H1 (cell line): ENCODE results near the gene NBPF1. TPM values are rescaled to one million over a fixed set of nuclear protein-coding genes. Genes with fewer than 3 reads are reported as not detected.
"Not testable (repeated sequence)": the region's sequence is repeated elsewhere in the genome, so short reads cannot be mapped to it uniquely, and the experiment has no call there.

Experiments used
- CTCF ChIA-PET: fragments of 300-600 bp; sonication (Branson Sonifier 250); formaldehyde crosslinking; loops from one replicate; lab custom pipeline; 2021; ENCODE audit not compliant: partially characterized antibody; lab: Charles Lee
- POLR2A ChIA-PET: fragments of 300-600 bp; sonication (Branson Sonifier 250); formaldehyde crosslinking; loops from one replicate; lab custom pipeline; 2021; ENCODE audit warnings: inconsistent platforms; ENCODE audit not compliant: partially characterized antibody; lab: Charles Lee
- DNase-seq, 2 experiments: peaks; one replicate each; pipeline versions ENCODE4 v3.0.0 to v3.0.0-alpha.2; 2010 to 2022; ENCODE audit warnings: low spot score in 2 of 2, low read depth in 1 of 2, mixed read lengths in 1 of 2
- FAIRE-seq: peaks from 2 replicates; lab custom pipeline; 2011; peaks lifted over from hg19 to GRCh38; lab: Jason Lieb, UNC
- H2AFZ ChIP-seq: 2 replicates; pipeline ENCODE4 v1.8.1; 2012; ENCODE audit warnings: low read length, inconsistent platforms
- H2AK5ac ChIP-seq: 2 replicates; pipeline ENCODE4 v1.6.1; 2013; ENCODE audit warnings: low read depth, low read length
- H2BK120ac ChIP-seq: replicated peaks from 2 replicates; pipeline ENCODE3; 2013; ENCODE audit warnings: low read depth, low read length, inconsistent platforms
- H2BK12ac ChIP-seq: 2 replicates; pipeline ENCODE4 v1.6.1; 2013; ENCODE audit warnings: low read depth, low read length
- H2BK15ac ChIP-seq: 2 replicates; pipeline ENCODE4 v1.6.1; 2013; ENCODE audit warnings: low read length
- H2BK20ac ChIP-seq: 2 replicates; pipeline ENCODE4 v1.6.1; 2013; ENCODE audit warnings: low read length
- H2BK5ac ChIP-seq: 2 replicates; pipeline ENCODE4 v1.6.1; 2013; ENCODE audit warnings: low read depth, low read length
- H3K14ac ChIP-seq: 2 replicates; pipeline ENCODE4 v1.6.1; 2013; ENCODE audit warnings: inconsistent platforms; ENCODE audit not compliant: insufficient read length
- H3K18ac ChIP-seq: 2 replicates; pipeline ENCODE4 v1.6.1; 2013; ENCODE audit warnings: low read length; ENCODE audit errors: extremely low read depth
- H3K23ac ChIP-seq: 2 replicates; pipeline ENCODE4 v1.6.1; 2013; ENCODE audit warnings: inconsistent platforms; ENCODE audit not compliant: insufficient read length
- H3K23me2 ChIP-seq: 2 replicates; pipeline ENCODE4 v1.6.1; 2013; ENCODE audit warnings: low read depth, low read length
- H3K27ac ChIP-seq: 2 replicates; pipeline ENCODE4 v1.6.1; 2011; ENCODE audit warnings: low read depth, low read length, inconsistent platforms
- H3K27me3 ChIP-seq, 4 experiments: replicated peaks in 1 of 4; 1 replicate in 1 of 4; 2 replicates in 3 of 4; pipeline versions ENCODE4 v1.6.1 to v1.8.1; 2011 to 2013; ENCODE audit warnings: low read length in 3 of 4, mild to moderate bottlenecking in 3 of 4, inconsistent platforms in 2 of 4, mixed read lengths in 2 of 4, moderate library complexity in 1 of 4; ENCODE audit not compliant: control insufficient read depth in 3 of 4, insufficient read depth in 3 of 4; ENCODE audit errors: extremely low read depth in 1 of 4
- H3K36me3 ChIP-seq, 4 experiments: 2 replicates each; pipeline versions ENCODE4 v1.6.1 to v1.8.1; 2011 to 2013; ENCODE audit warnings: mild to moderate bottlenecking in 4 of 4, low read length in 3 of 4, moderate library complexity in 2 of 4, control low read depth in 1 of 4, inconsistent platforms in 1 of 4; ENCODE audit not compliant: insufficient read depth in 4 of 4, control insufficient read depth in 2 of 4
- H3K4ac ChIP-seq: replicated peaks from 2 replicates; pipeline ENCODE3; 2013; ENCODE audit warnings: low read length, low read depth, mixed read lengths, inconsistent platforms; ENCODE audit not compliant: insufficient read length
- H3K4me1 ChIP-seq, 4 experiments: replicated peaks in 1 of 4; 1 replicate in 1 of 4; 2 replicates in 3 of 4; pipeline versions ENCODE4 v1.6.1 to v1.8.1; 2011 to 2013; ENCODE audit warnings: low read length in 3 of 4, inconsistent platforms in 2 of 4, mixed read lengths in 1 of 4; ENCODE audit not compliant: insufficient read depth in 4 of 4, control insufficient read depth in 3 of 4
- H3K4me2 ChIP-seq, 2 experiments: 2 replicates each; pipeline versions ENCODE4 v1.6.1 to v1.8.1; 2011 to 2013; ENCODE audit warnings: low read depth in 2 of 2, low read length in 2 of 2, control low read depth in 1 of 2, inconsistent platforms in 1 of 2, mild to moderate bottlenecking in 1 of 2; ENCODE audit not compliant: insufficient read depth in 1 of 2
- H3K4me3 ChIP-seq, 4 experiments: fragments of 200-600, 300-600 bp in 1 of 4; sonication (generic), shearing (Covaris generic), sonication (Bioruptor Twin) in 1 of 4; 2 replicates each; pipeline versions ENCODE4 v1.5.1 to v1.8.1; 2011 to 2016; ENCODE audit warnings: low read length in 4 of 4, low read depth in 3 of 4, control low read depth in 2 of 4, inconsistent platforms in 2 of 4, mild to moderate bottlenecking in 2 of 4, mixed read lengths in 1 of 4, moderate library complexity in 1 of 4; ENCODE audit not compliant: insufficient read depth in 2 of 4; ENCODE audit errors: extremely low read depth in 1 of 4
- H3K56ac ChIP-seq: replicated peaks from 2 replicates; pipeline ENCODE3; 2013; ENCODE audit warnings: low read depth, mild to moderate bottlenecking, mixed read lengths, low read length, inconsistent platforms; ENCODE audit not compliant: insufficient read length
- H3K79me1 ChIP-seq: 2 replicates; pipeline ENCODE4 v1.6.1; 2013; ENCODE audit warnings: low read depth, low read length, control low read depth
- H3K79me2 ChIP-seq, 2 experiments: 2 replicates each; pipeline versions ENCODE4 v1.6.1 to v1.8.1; 2012 to 2013; ENCODE audit warnings: low read length in 2 of 2, mild to moderate bottlenecking in 2 of 2, inconsistent platforms in 1 of 2; ENCODE audit not compliant: insufficient read depth in 2 of 2, control insufficient read depth in 1 of 2
- H3K9ac ChIP-seq, 4 experiments: replicated peaks in 1 of 4; 1 replicate in 1 of 4; 2 replicates in 3 of 4; pipeline versions ENCODE4 v1.6.1 to v1.8.1; 2011 to 2013; ENCODE audit warnings: low read depth in 3 of 4, low read length in 3 of 4, control low read depth in 2 of 4, mild to moderate bottlenecking in 2 of 4, moderate library complexity in 2 of 4, inconsistent platforms in 1 of 4; ENCODE audit errors: extremely low read depth in 1 of 4
- H3K9me3 ChIP-seq, 2 experiments: 2 replicates each; pipeline versions ENCODE4 v1.6.1 to v1.8.1; 2012 to 2013; ENCODE audit warnings: mild to moderate bottlenecking in 2 of 2, moderate library complexity in 2 of 2, control low read depth in 1 of 2, inconsistent platforms in 1 of 2, low read depth in 1 of 2, low read length in 1 of 2, mixed read lengths in 1 of 2; ENCODE audit not compliant: insufficient read depth in 2 of 2
- H4K20me1 ChIP-seq, 2 experiments: replicated peaks in 1 of 2; 2 replicates each; pipeline versions ENCODE3 to v1.8.1; 2011 to 2013; ENCODE audit warnings: inconsistent platforms in 2 of 2, low read length in 2 of 2, mild to moderate bottlenecking in 1 of 2; ENCODE audit not compliant: insufficient read depth in 2 of 2, control insufficient read depth in 1 of 2
- H4K5ac ChIP-seq: 2 replicates; pipeline ENCODE4 v1.6.1; 2013; ENCODE audit warnings: low read length, low read depth, mixed read lengths, inconsistent platforms; ENCODE audit not compliant: insufficient read length
- H4K8ac ChIP-seq: 2 replicates; pipeline ENCODE4 v1.8.0; 2013; ENCODE audit warnings: mild to moderate bottlenecking, moderate library complexity, low read length, inconsistent platforms; ENCODE audit not compliant: insufficient read depth; ENCODE audit errors: extremely low read depth
- H4K91ac ChIP-seq: replicated peaks from 2 replicates; pipeline ENCODE3; 2013; ENCODE audit warnings: low read length, mixed read lengths, inconsistent platforms; ENCODE audit not compliant: insufficient read length
- NRF1 ChIP-seq: IDR thresholded peaks from 2 replicates; pipeline ENCODE4 v1.6.1; 2011; ENCODE audit warnings: mild to moderate bottlenecking, low read depth, low read length, improper control_type of control experiment
- TBP ChIP-seq: IDR thresholded peaks from 2 replicates; pipeline ENCODE4 v1.6.1; 2011; ENCODE audit warnings: low read depth, low read length, improper control_type of control experiment
- TEAD4 ChIP-seq: IDR thresholded peaks from 2 replicates; pipeline ENCODE4 v1.6.1; 2012; ENCODE audit warnings: low read depth, low read length, inconsistent platforms, mixed read lengths
- WGBS, 2 experiments: shearing (Covaris generic) in 1 of 2; methylation state at CpG; one replicate each; pipeline versions ENCODE4 v1.1.6 to v1.1.7; 2013 to 2015; ENCODE audit warnings: low lambda C conversion rate in 2 of 2, mixed read lengths in 2 of 2, inconsistent platforms in 1 of 2, low coverage in 1 of 2, missing lambda C conversion rate in 1 of 2; ENCODE audit not compliant: insufficient replicate concordance in 2 of 2, insufficient coverage in 1 of 2, insufficient read length in 1 of 2; ENCODE audit errors: extremely low coverage in 1 of 2, missing lambda C conversion rate in 1 of 2; 5-methylcytosine and 5-hydroxymethylcytosine counted together
- polyA plus RNA-seq, 7 experiments: library from polyadenylated mRNA; depleted of rRNA in 3 of 7; stranded (reverse) in 5 of 7; unstranded in 2 of 7; fragments of >200 nt in 5 of 7; fragments of 200-250 nt in 2 of 7; gene quantifications; 1 replicate in 5 of 7; 2 replicates in 1 of 7; 4 replicates in 1 of 7; pipeline versions ENCODE4 v1.2.1 to v1.2.3, GENCODE V29; 2011 to 2013; ENCODE audit warnings: missing spikeins in 2 of 7, mixed read lengths in 2 of 7
- total RNA-seq: library from RNA; stranded (reverse); fragmentation: NEBNext Ultra II Directional; extraction: Animal tissue kit (Norgen Biotek cat#: 25700); gene quantifications from 2 replicates; pipeline ENCODE4 v1.2.1, GENCODE V29; 2021

Gene NBPF1
- total and polyA plus RNA-seq, 2 of the 8 experiments (the other 6 are each of a cell fraction or from before 2014, with no cell fraction given) = 9.6 to 19.3 TPM

DNA sequence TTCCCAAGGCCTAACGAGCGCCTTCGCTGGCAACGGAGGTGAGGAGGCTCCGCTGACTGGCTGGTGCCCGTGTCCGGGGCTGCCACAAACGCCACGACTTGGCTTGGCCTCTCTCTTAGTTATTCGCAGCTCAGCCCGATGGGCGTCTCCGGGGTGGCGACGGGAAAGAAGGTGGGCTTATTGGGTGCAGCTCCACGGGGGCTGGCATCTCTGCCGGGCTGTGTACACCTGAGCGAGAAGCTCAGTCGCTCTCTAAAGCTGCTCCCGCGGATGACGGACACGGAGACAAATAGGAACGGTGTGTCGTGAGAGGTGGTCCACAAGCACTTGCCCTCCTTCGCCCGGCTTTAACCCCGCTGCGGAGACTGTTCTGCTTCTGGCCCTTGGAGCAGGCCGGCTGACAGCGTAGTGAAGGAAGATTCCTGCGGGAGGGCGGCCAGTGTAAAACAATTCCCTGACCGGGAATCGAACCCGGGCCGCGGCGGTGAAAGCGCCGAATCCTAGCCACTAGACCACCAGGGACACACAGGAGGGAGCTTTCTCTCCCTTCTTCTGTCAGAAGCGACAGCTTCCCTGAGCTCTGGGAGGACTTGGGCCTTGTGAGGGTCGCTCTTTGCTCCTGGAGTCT is 78.4 kb downstream of the NBPF1 start:
- H3K9ac ChIP-seq, POLR2A ChIA-PET, H3K9me3 ChIP-seq, H3K18ac ChIP-seq, H2BK5ac ChIP-seq, H3K27ac ChIP-seq, H3K36me3 ChIP-seq, H4K5ac ChIP-seq, H2BK15ac ChIP-seq, H2AK5ac ChIP-seq, H4K20me1 ChIP-seq, H3K56ac ChIP-seq, H2BK120ac ChIP-seq, H4K91ac ChIP-seq, H3K4ac ChIP-seq, H3K14ac ChIP-seq, H3K79me2 ChIP-seq, H2BK12ac ChIP-seq, H3K23ac ChIP-seq, H3K4me1 ChIP-seq, H2BK20ac ChIP-seq, H3K79me1 ChIP-seq, H4K8ac ChIP-seq, H3K23me2 ChIP-seq, H2AFZ ChIP-seq: not testable (repeated sequence)
- peak overlapping the region; percentile 70 to 85 for H3K4me2 ChIP-seq
- CTCF ChIA-PET = interaction anchor here (1.7 kb wide), 1 partner anchor 90 kb away, joined by 3 read pairs; no protein-coding TSS in a partner anchor
- 1% methylated on average over 33 of the region's 43 CpGs; no CpG with 5 or more reads in 1 of the 2 experiments for WGBS, 2 experiments
- TF ChIP-seq TBP = peak; percentile 92
- TF ChIP-seq NRF1 = peak; percentile 10; the same call in 1 of the 2 replicates
- 0 out of 2 replicates have a peak, but pooled peaks have one; percentile 51 for TF ChIP-seq TEAD4
- peak; percentile 98 for FAIRE-seq
- peak; percentile 67 to 100 for DNase-seq
- peak overlapping the region; percentile 49 to 65 (median 60) for H3K4me3 ChIP-seq
- peaks cover 1 to 16% (median 10%) of the 10 kb centered on the region in 4 experiments; a peak in 6 of 7 replicates for H3K27me3 ChIP-seq
